Epithelial cell of proximal tubule (primary cell): ENCODE measurements around the gene KCNV2. TPM values are rescaled to one million over a fixed set of nuclear protein-coding genes. Genes with fewer than 3 reads are reported as not detected.

Experiments used
- DNase-seq: peaks from one replicate; pipeline ENCODE4 v3.0.0-alpha.2; 2011; ENCODE audit warnings: low read depth
- H3K4me3 ChIP-seq: 2 replicates; pipeline ENCODE4 v1.5.1; 2011; ENCODE audit warnings: low read depth, mild to moderate bottlenecking, low read length
- total RNA-seq: library from RNA; depleted of rRNA; stranded (reverse); fragments of >200 nt; gene quantifications from 2 replicates; pipeline ENCODE4 v1.2.3, GENCODE V29; 2015
- TF ChIP-seq, protein P1 (sequence below): conservative IDR thresholded peaks from 2 replicates; pipeline ENCODE4 v1.5.1; 2012; ENCODE audit warnings: low read depth, mild to moderate bottlenecking, low read length

The KCNV2 gene
- total RNA-seq, 1 donor from 2014 or later = not detected

DNA sequence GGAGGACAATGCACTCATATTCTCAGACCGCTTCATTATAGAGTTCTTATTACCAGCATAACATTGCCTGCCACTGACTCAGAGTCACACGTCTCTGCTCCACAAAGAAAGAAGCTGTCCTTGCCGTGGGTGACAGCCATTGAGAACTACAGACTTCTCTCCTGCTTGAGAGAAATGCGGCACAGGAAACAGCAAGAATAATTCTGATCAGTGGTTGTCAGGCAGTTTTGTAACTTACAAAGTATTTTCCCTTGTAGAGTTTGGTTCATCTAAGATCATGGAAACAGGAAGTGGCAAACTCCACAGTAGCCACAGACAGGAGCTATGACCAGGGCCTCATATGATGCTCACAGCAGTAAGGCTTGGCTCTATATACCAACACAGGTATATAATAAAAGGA is 47.0 kb downstream of the KCNV2 start:
- DNase-seq = no peak
- TF ChIP-seq, protein P1, sequence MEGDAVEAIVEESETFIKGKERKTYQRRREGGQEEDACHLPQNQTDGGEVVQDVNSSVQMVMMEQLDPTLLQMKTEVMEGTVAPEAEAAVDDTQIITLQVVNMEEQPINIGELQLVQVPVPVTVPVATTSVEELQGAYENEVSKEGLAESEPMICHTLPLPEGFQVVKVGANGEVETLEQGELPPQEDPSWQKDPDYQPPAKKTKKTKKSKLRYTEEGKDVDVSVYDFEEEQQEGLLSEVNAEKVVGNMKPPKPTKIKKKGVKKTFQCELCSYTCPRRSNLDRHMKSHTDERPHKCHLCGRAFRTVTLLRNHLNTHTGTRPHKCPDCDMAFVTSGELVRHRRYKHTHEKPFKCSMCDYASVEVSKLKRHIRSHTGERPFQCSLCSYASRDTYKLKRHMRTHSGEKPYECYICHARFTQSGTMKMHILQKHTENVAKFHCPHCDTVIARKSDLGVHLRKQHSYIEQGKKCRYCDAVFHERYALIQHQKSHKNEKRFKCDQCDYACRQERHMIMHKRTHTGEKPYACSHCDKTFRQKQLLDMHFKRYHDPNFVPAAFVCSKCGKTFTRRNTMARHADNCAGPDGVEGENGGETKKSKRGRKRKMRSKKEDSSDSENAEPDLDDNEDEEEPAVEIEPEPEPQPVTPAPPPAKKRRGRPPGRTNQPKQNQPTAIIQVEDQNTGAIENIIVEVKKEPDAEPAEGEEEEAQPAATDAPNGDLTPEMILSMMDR = no peak
- H3K4me3 ChIP-seq = no peak overlapping the region

DNA sequence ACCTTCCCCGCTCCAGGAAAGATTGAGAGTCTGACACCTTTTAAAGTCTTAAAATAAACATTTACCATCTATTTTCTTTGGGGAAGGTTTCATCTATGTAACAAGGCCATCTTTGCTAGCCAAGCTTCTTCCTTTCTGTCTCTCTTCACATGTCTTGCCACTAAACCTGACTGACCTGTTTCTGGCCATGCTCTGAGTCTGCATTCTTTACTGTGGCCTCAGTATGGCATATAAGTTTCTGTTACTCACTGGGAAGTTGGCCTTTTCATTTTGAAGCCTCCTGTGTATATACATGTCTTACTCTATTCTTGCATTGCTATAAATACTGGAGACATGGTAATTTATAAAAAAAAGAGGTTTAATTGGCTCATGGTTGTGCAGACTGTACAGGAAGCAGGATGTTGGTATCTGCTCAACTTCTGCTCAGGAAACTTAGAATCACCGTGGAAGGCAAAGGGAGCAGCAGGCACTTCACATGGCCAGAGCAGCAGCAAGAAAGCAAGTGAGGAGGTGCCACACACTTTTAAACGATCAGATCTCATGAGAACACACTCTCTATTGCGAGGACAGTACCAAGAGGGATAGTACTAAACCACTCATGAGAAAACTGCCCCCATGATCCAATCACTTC is 48.1 kb downstream of the KCNV2 start:
- TF ChIP-seq, protein P1 = no peak
- DNase-seq = no peak
- H3K4me3 ChIP-seq = no peak overlapping the region

DNA sequence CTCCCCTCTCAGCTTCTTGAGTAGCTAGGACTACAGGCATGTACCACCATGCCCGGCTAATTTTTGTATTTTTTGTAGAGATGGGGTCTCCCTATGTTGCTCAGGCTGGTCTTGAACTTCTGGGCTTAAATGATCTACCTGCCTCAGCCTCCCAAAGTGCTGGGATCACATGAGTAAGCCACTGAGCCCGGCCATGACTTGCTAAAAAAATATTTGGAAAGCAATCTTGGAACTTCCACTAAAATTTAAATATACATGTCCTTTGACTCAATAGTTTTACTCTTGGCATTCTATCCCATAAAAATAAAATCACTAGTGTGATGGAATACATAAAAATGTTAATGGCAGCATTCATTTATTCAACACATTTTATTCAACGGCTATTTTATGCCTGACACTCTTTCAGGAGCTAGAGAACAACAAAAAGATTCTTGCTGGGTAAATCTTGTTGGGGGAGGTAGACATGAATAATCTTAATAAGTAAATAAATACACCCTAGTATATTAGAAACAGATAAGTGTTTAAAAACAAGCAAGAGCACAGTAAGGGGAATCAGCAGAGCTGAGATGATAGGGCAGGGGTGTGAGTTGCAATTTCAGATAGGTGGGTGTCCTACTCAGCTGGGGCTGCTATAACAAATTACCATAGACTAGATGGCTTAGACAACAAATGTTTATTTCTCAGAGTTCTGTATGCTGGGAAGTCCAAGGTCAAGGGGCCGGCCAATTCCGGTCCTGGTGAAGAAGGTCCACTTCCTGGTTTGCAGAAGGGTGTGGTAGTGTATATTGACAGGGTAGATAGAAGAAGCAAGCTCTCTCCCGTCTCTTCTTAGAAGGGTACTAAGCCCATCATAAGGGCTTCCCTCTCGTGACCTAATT is 50.7 kb downstream of the KCNV2 start:
- TF ChIP-seq, protein P1 = no peak
- H3K4me3 ChIP-seq = no peak overlapping the region
- DNase-seq = no peak

DNA sequence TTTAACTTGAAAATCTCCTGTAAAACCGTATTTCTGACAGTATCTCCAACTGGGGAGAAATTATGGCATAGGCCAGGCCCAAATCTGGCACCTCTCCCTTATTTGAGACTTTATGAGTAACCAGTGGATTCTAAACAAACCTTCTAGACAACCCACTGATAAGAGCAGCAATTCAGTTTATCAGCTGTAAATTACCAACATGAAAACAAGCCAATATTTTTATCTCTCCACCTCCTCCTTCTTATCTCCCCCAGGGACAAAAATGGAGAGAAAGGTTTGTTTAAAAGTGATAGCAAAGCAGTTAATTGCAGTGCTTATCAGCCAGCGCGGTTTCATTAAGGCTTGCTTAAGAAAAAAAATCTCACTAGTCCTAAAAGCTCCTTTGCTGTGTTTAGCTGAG is 53.8 kb downstream of the KCNV2 start:
- DNase-seq = no peak
- TF ChIP-seq, protein P1 = no peak
- no peak overlapping the region for H3K4me3 ChIP-seq

DNA sequence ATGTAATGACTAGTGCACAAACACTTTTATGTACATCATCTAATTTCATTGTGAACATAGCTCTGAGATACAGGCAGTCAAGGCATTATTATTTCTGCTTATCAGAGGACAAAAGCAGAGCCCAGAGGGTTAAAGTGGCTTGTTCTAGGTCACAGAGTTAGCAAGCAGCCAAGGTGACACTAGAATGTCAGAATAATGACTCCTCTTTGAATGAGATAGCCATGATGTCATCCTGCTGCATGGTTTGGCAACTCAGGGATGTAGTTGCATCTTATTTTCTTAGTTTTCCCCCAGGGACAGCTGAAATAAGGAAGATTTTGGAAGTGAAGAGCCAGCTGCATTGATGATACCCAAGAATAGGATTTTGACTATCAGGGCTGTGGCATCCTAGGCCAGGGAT is 54.4 kb downstream of the KCNV2 start:
- TF ChIP-seq, protein P1 = no peak
- no peak for DNase-seq
- H3K4me3 ChIP-seq = no peak overlapping the region

DNA sequence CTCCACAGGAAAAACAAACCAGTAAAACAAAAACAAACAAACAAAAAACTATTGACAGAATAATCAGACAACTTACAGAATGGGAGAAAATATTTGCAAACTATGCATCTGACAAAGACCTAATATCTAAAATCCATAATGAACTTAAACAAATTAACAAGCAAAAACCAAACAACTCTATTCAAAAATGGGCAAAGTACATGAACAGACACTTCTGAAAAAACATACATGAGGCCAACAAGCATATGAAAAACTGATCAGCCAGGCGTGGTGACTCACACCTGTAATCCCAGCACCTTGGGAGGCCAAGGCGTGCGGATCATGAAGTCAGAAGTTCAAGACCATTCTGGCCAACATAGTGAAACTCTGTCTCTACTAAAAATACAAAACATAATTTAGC is 60.1 kb downstream of the KCNV2 start:
- no peak for DNase-seq
- no peak overlapping the region for H3K4me3 ChIP-seq
- TF ChIP-seq, protein P1 = no peak

DNA sequence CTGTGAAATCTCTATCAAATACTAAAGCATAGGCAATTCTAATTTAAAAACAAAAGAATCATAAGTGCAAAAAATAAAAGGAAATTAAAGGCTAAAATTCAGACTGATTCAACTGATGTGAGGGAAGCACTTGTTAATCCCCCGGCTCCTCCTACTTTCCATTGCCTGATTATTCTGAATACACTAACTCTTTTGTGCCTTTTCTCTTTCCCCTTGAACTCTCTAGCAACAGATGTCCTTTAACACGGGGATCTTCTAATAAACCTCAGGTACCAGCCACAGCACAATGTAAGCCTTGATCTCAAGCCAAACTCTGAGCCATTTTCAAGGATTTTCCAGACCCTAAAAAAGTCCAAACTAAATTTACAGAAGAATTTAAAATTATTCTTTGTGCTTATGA is 61.5 kb downstream of the KCNV2 start:
- DNase-seq = no peak
- TF ChIP-seq, protein P1 = no peak
- no peak overlapping the region for H3K4me3 ChIP-seq
